Stimulated activated CD4-positive, alpha-beta T cell treated with anti-CD3 and anti-CD28 coated beads, Interleukin-2, amount 100 ng/mL, for 4 hours (primary cell): Measurements from ENCODE around the gene ARID1B.

Experiments
- DNase-seq: peaks from one replicate; pipeline ENCODE4 v3.0.0-alpha.2; 2020; ENCODE audit warnings: low read depth

The ARID1B gene

DNA sequence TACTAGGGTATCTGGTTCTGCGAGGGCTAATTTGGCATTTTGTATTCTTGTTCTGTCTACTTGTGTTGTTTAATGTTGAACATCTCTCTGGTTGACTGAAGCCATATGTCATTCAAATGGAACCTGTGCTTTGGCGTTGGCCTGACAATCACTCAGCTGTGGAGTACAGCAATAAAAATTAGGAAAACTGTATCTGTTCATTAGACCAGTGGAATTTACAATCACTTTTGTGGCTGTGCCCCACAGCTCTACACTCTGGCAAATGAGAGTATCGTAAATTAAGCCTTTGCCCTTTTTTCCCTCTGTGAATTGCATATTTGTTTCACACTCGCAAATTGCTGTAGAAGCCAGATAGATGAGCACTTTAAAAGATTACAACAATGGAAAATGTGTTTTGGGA lies 102.0 kb downstream of the ARID1B start:
- no peak for DNase-seq

DNA sequence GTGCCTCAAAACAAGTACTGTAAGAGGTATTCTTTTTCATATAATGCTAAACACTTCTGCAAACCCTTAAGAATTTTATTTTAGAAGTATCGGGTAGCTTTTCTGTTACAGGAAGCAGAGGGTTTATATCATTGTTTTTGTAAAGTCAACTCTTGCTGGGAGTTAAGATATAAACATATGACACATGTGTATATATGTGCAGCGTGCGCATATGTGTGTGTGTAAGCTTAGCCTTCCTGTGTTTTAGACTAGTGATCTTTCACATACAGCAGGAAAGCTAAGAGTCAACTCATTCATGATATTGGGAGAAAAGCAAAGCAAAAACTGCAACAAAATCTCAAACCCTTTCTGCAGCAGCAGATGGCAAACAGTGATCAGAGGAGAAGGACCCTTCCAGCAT lies 102.4 kb downstream of the ARID1B start:
- DNase-seq: no peak

DNA sequence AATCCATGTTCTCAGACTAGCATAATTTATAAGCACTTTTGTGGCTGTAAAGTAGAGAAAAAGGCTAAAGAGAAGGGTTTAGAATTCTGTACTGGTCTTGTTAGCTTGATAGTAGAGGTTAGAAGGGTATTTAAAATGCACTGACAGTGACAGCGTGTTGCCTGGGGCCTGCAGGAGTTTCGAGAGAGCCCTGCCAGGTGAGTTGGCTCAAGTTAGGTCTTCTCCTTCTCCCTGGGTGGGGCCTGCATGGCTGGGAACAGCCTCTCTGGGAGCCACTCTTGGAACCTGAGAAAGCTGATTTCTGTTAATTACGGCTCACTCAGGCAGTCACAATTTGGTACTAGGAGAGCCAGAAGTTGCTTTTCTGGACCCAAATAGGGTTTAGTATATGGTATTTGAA lies 103.7 kb downstream of the ARID1B start:
- no peak for DNase-seq

DNA sequence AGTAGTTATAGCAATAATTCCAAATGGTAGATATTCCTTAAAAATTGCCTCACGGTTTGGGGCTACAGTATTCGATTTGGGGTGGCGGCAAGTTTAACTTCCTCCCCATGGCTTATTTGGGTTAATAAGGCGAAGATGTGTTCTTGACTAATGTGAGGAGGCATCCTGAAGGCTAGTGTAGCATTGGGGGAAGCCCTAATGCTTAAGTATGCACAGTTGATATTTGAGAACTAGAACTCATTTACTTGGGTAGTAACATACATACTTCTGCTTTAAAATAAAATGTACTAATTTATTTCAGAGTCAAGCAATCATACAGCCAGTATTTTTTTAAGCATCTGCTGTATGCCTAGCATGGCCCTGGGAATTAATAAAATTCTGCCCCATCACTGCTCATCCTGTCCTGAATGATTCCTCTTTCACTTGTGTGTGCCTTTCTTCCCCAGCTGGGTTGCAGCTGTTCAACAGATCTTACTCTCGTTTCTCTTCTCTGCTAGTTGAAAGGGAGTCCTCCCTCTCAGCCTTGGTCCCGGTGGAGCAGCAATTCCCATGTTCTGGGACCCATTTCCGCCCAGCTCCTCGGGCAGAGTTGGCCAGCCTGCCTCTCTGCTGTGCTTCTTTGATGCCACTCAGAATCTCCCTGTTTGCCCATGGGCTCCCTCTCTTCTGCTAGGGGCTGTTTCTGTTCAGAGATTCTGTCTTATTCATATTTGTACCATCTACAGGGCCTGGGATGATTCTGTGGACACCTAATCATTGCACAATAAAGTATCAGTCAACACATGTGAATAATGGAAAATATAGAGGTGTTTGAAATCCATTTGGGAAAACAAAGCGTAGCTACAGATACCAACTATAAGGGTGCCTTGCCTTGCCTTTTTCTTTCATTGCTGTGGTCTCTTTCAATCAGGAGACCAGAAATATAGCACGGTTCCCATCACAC lies 104.8 kb downstream of the ARID1B start:
- DNase-seq: no peak

DNA sequence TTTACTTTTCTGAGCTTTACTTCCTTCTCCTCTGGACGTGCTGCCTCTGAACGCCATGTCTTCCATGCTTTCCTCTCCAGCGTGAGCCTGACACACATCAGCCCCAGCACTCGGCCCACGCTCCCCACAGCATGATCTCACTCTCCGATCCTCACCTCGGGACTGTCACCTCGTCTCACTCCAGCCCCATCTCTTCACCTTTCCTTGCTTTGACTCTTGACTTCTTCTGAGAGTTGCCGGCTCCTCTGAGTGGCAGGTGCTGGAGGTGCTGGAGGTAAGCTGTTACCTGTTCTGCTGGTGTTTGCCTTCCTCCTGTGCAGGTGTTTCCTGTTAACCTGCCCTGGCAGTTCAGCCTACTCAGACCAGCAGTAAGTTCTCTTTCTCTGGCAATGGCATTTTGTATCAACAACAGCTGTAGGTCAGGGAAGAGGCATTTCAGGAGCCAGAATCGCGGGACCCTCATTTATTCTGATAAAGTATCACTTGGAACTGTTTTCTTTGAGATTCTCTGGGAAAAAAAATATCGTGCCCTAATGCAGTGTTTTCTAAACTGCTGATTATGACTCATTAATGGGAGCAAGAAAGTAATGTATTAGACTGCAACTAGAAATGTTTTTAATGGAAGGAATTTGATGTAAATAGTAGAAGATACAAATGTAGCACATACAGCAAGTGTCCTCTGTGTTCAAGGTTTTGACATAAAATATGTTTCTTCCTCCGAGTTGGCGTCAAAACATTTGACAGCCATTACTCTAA lies 106.5 kb downstream of the ARID1B start:
- DNase-seq: peak; percentile 24

GRCh38 chr6:156884306-156884705 lies 107.1 kb downstream of the ARID1B start:
- no peak for DNase-seq

DNA sequence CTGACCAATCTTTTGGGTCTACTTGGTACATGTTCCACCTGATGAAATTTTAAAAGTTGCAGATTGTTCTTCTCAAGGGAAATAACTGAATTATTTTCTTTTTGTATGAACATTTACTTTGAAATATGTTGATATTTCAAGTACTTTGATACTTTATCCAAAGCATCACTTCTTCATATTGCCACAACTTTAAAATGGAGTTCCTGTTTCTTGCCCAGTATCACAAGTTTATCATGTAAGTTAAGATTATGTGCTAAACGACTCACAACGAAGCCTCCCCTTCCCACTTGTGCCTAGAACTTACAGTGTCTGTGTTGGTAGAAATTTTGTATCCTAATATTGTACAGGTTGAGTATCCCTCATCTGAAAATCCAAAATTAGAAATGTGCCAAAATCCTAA lies 108.4 kb downstream of the ARID1B start:
- no peak for DNase-seq

DNA sequence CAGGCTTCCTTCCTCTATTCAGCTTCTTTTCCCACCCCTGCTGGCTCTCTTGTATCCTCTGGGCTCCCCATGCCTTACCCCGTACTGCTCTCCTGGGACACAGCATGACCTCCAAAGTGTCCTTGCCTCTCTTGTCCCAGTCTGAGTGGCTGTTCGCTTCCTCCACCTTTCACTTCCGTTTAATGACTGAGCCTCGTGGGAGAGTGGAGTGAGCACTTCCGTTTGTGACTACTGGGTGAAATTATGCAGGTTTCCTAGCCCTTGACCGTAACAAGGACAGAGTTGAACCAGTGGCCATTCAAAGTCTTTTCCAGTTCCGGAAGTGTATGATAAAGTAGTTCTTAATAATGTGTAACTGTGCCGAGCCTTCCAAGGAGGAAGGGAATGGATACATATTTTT lies 109.2 kb downstream of the ARID1B start:
- DNase-seq: no peak

- DNase-seq: no peak
These were observed 110.6 kb downstream of the ARID1B start for GRCh38 chr6:156887623-156888269.

DNA sequence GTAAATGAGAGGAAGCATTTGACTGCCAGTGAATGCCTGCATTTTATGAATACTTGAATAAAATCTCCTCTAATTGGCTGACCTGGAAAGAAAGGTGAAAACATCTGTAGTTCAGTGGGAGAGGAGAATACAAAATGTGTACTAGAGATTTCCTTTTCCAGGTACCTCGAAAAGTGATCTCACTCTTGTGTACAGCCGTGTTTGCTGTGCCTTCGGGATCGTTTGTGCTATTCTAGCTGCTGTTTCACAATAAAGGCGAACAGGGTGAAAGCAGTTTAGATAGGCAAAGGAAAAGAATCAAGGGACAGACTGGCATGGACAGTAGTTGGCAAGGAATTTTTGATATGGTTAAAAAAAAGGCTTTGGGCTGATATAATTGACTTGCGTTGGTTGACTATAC lies 112.3 kb downstream of the ARID1B start:
- no peak for DNase-seq

DNA sequence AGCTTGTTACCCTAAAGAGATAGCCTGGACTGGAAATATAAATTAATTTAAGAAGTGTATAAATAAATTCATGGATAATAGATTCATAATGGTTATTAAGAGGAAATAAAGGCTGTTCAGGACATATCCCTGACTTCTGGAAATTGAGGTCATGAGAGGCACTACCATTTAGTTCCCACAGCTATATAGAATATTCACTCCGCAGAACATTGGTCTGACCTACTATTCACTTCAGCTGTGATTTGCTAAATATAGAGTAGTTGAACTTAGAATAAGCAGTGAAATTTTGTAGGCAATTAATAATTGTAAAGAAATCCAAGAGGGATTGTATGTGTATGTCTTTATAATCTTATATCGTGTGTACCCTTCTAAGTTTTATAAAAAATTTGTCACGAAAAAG lies 112.8 kb downstream of the ARID1B start:
- DNase-seq: no peak

- DNase-seq: no peak
These were observed 113.6 kb downstream of the ARID1B start for GRCh38 chr6:156890627-156891314.

DNA sequence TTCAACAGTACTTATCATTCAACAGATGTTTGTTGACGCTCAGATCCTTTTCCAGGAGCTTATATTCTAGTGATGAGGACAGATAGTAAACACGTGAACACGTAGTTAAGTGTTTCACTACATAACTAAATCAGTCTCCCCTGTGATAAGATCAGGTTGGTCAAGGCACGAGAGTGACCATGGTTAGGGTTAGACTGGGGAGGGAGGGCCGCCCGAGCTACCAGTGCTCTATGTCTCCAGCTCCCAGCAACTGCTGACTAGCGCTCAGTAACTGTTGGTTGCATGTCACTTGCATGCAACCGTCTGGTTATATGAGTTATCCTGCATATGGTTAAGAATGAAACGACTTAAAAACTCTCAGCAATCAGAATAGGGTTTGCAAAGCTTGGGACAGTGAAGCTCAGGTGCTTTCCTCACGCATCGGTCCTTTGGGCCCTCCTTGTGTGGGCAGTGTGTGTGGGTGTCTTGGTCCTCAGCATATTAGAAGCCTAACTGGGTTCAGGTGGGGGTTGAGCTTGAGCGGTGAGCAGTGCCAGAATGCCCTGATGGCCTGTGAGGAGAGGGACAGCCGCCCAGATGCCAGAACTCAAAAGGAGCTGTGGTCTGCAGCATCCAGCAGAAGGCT lies 120.8 kb downstream of the ARID1B start:
- DNase-seq: no peak

- no peak for DNase-seq
These were observed 121.9 kb downstream of the ARID1B start for GRCh38 chr6:156899071-156899470.

DNA sequence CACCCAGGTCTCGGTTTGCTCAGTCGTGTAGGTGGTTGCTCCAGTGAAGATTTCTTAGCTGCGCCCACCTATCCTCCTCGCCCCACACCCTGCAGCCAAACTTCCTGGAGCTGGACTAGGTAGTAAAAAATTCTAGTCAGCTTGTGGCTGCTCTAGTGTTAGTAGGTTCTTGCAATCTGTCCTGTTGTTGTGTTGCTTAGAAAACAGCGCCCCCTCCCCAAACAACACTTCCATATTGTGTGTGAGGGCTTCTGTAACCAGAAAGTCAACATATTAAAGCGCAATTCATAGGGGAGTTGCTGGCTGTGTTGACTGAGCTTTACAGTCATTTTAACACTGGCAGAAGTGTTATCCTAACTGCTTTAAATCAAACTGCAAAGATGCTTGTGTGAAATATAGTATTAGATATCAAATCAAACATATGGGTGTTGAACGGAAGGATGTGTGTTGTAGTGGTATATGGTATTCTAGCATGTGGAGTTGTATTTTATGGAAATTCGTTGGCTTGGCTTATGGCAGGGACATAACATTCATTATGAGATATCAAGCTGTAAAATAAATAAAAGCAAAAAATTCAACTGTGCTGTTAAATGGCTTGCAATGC lies 122.5 kb downstream of the ARID1B start:
- DNase-seq: no peak

- no peak for DNase-seq
These were observed 123.1 kb downstream of the ARID1B start for GRCh38 chr6:156900292-156900691.

GRCh38 chr6:156901309-156902019 lies 124.3 kb downstream of the ARID1B start:
- DNase-seq: no peak

- no peak for DNase-seq
These were observed 125.6 kb downstream of the ARID1B start for GRCh38 chr6:156902782-156903181.

GRCh38 chr6:156904176-156904967 lies 127.2 kb downstream of the ARID1B start:
- DNase-seq: no peak

- no peak for DNase-seq
These were observed 128.6 kb downstream of the ARID1B start for GRCh38 chr6:156905801-156906200.
